ENCODE data around the gene HOXA6. TPM values are rescaled to one million over a fixed set of nuclear protein-coding genes. Genes with fewer than 3 reads are reported as not detected.
A peak's percentile ranks its signal among the peaks of the same experiment; 100 is the strongest.

HOXA6 gene
- total and polyA plus RNA-seq, 2 experiments from 2014 or later: not detected

DNA sequence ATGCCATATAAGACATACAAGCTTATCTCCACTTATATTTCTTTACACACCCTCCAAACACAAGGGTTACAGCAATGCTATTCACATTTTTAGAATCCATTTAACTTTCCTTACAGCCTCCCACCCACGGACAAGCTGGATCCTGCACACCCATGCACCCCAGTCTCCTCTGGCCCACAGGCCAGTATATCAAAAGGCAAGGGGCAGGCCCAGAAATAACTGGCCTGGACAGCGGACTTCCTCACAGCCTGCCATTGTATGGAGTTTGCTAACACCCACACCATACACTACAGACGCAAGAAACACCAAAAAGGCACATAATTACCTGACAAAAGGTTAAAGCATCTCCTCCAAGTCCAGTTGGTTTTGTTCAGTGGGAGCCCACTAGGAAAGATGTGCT is 29.0 kb downstream of the HOXA6 start:
- Histone ChIP-seq H3K9me2 (ENCODE audit: insufficient read depth) (no peaks in the 10 kb centered on the region), H3K27ac (ENCODE audit: low read depth) (no peak overlapping the region), H2AFZ (no peak overlapping the region), H3K27me3 (ENCODE audit: insufficient read depth) (peaks cover 97% of the 10 kb centered on the region), H3F3A (replicated peaks; ENCODE audit: low read depth) (peaks cover 47% of the 10 kb centered on the region), H3K79me2 (replicated peaks; ENCODE audit: insufficient read depth) (no peaks in the 10 kb centered on the region), H3K4me1 (ENCODE audit: insufficient read depth) (peaks cover 30% of the 10 kb centered on the region), H3K4me3 (no peak overlapping the region), H4K20me1 (replicated peaks; ENCODE audit: insufficient read depth) (peaks cover 63% of the 10 kb centered on the region), H3K36me3 (ENCODE audit: insufficient read depth) (no peaks in the 10 kb centered on the region), H3K4me2 (0 out of 2 replicates have a peak overlapping the region, but pooled peaks have one; percentile 57)
- TF ChIP-seq ZNF114 (CRISPR knock-in tag; IDR thresholded peaks at IDR 0.05) (no peak), CREB1 (CRISPR knock-in tag; IDR thresholded peaks at IDR 0.05; ENCODE audit: low read depth) (no peak), POLR2AphosphoS5 (IDR thresholded peaks at IDR 0.05; ENCODE audit: low read depth) (no peak), EZH2 (IDR thresholded peaks at IDR 0.05; ENCODE audit: low read depth, unreplicated experiment) (peak; percentile 60)
- ATAC-seq (no peak), DNase-seq (ENCODE audit: low spot score) (no peak)
- H3K9me3 Mint-ChIP-seq: peaks cover 10% of the 10 kb centered on the region; the same call in 1 of the 3 replicates
- H3K27me3 Mint-ChIP-seq (ENCODE audit: insufficient read depth, low read depth, poor library complexity): peaks cover 96% of the 10 kb centered on the region
- H3K36me3 Mint-ChIP-seq (ENCODE audit: low read depth): no peaks in the 10 kb centered on the region
- no peak overlapping the region for H3K27ac Mint-ChIP-seq
- H3K4me1 Mint-ChIP-seq: peaks cover 10% of the 10 kb centered on the region
- no peak overlapping the region for H3K4me3 Mint-ChIP-seq

- peaks cover 34% of the 10 kb centered on the region for H3K4me1 ChIP-seq (ENCODE audit: insufficient read depth)
- H3K27ac Mint-ChIP-seq: no peak overlapping the region
- peaks cover 8% of the 10 kb centered on the region; the same call in 1 of the 3 replicates for H3K9me3 Mint-ChIP-seq
- ATAC-seq (no peak), DNase-seq (ENCODE audit: low spot score) (peak; percentile 44)
- no peak overlapping the region for H2AFZ ChIP-seq
- peaks cover 97% of the 10 kb centered on the region for H3K27me3 ChIP-seq (ENCODE audit: insufficient read depth)
- H3K36me3 Mint-ChIP-seq (ENCODE audit: low read depth): no peaks in the 10 kb centered on the region
- no peak overlapping the region for H3K27ac ChIP-seq (ENCODE audit: low read depth)
- H3K4me3 Mint-ChIP-seq: no peak overlapping the region; the same call in 2 of the 3 replicates
- no peaks in the 10 kb centered on the region for H3K9me2 ChIP-seq (ENCODE audit: insufficient read depth)
- peaks cover 95% of the 10 kb centered on the region for H3K27me3 Mint-ChIP-seq (ENCODE audit: insufficient read depth, low read depth, poor library complexity)
- H3K79me2 ChIP-seq (replicated peaks; ENCODE audit: insufficient read depth): no peaks in the 10 kb centered on the region
- H3K4me1 Mint-ChIP-seq: peaks cover 9% of the 10 kb centered on the region
- H3F3A ChIP-seq (replicated peaks; ENCODE audit: low read depth): peaks cover 48% of the 10 kb centered on the region
- peak overlapping the region; percentile 57 for H3K4me2 ChIP-seq
- peaks cover 62% of the 10 kb centered on the region for H4K20me1 ChIP-seq (replicated peaks; ENCODE audit: insufficient read depth)
- TF ChIP-seq EZH2phosphoT487 (IDR thresholded peaks at IDR 0.05; ENCODE audit: unreplicated experiment): peak; percentile 71
- TF ChIP-seq, protein P1, sequence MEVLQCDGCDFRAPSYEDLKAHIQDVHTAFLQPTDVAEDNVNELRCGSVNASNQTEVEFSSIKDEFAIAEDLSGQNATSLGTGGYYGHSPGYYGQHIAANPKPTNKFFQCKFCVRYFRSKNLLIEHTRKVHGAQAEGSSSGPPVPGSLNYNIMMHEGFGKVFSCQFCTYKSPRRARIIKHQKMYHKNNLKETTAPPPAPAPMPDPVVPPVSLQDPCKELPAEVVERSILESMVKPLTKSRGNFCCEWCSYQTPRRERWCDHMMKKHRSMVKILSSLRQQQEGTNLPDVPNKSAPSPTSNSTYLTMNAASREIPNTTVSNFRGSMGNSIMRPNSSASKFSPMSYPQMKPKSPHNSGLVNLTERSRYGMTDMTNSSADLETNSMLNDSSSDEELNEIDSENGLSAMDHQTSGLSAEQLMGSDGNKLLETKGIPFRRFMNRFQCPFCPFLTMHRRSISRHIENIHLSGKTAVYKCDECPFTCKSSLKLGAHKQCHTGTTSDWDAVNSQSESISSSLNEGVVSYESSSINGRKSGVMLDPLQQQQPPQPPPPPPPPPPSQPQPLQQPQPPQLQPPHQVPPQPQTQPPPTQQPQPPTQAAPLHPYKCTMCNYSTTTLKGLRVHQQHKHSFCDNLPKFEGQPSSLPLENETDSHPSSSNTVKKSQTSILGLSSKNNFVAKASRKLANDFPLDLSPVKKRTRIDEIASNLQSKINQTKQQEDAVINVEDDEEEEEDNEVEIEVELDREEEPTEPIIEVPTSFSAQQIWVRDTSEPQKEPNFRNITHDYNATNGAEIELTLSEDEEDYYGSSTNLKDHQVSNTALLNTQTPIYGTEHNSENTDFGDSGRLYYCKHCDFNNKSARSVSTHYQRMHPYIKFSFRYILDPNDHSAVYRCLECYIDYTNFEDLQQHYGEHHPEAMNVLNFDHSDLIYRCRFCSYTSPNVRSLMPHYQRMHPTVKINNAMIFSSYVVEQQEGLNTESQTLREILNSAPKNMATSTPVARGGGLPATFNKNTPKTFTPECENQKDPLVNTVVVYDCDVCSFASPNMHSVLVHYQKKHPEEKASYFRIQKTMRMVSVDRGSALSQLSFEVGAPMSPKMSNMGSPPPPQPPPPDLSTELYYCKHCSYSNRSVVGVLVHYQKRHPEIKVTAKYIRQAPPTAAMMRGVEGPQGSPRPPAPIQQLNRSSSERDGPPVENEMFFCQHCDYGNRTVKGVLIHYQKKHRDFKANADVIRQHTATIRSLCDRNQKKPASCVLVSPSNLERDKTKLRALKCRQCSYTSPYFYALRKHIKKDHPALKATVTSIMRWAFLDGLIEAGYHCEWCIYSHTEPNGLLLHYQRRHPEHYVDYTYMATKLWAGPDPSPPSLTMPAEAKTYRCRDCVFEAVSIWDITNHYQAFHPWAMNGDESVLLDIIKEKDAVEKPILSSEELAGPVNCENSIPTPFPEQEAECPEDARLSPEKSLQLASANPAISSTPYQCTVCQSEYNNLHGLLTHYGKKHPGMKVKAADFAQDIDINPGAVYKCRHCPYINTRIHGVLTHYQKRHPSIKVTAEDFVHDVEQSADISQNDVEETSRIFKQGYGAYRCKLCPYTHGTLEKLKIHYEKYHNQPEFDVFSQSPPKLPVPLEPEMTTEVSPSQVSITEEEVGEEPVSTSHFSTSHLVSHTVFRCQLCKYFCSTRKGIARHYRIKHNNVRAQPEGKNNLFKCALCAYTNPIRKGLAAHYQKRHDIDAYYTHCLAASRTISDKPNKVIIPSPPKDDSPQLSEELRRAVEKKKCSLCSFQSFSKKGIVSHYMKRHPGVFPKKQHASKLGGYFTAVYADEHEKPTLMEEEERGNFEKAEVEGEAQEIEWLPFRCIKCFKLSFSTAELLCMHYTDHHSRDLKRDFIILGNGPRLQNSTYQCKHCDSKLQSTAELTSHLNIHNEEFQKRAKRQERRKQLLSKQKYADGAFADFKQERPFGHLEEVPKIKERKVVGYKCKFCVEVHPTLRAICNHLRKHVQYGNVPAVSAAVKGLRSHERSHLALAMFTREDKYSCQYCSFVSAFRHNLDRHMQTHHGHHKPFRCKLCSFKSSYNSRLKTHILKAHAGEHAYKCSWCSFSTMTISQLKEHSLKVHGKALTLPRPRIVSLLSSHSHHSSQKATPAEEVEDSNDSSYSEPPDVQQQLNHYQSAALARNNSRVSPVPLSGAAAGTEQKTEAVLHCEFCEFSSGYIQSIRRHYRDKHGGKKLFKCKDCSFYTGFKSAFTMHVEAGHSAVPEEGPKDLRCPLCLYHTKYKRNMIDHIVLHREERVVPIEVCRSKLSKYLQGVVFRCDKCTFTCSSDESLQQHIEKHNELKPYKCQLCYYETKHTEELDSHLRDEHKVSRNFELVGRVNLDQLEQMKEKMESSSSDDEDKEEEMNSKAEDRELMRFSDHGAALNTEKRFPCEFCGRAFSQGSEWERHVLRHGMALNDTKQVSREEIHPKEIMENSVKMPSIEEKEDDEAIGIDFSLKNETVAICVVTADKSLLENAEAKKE (CRISPR knock-in tag; IDR thresholded peaks at IDR 0.05): no peak
- TF ChIP-seq EZH2 (IDR thresholded peaks at IDR 0.05; ENCODE audit: low read depth, unreplicated experiment): peak; percentile 89
- H3K36me3 ChIP-seq (ENCODE audit: insufficient read depth): no peaks in the 10 kb centered on the region
- H3K4me3 ChIP-seq: 0 out of 2 replicates have a peak overlapping the region, but pooled peaks have one; percentile 32
These were observed 29.6 kb downstream of the HOXA6 start for GRCh38 chr7:27117887-27118491.

Data from GM23338 (cell line).